ENCODE data around the gene EEF1AKMT4. TPM values are rescaled to one million over a fixed set of nuclear protein-coding genes. Genes with fewer than 3 reads are reported as not detected.

Gene EEF1AKMT4
- total and polyA plus RNA-seq, 2 of the 8 experiments (the other 6 are each of a cell fraction or from before 2014, with no cell fraction given): 9.3 to 30.1 TPM

DNA sequence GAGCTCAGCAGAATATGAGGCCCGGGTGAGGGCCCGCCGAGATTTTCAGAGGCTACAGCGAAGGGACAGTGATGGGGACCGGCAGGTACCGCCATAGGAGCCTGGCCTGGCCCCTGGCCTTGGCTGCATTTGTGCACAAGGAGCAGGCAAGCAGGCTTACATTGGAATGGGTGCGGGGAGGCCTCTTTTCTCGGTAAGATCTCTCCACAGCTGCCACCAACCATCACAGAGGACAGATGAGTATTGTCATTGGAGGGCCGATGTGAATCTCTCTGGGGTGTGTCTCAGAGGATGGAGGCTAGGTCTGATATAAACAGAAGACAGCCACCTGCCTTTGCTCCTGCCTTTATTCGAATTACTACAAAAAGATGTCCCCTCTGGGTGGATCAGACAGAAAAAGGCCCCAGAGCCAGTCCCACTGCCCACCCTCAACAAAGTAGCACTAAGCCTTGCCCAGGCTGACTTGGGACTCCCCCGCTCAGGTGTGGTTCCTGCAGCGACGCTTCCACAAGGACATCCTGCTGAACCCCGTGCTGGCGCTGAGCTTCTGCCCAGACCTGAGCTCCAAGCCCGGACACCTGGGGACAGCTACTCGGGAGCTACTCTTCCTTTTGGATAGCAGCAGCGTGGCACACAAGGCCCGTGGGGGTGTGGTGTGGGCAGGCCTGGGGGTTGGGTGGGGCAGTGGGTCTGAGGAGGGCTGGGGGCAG is 14.6 kb upstream of the EEF1AKMT4 start (continued):
- TF ChIP-seq EGR1 (IDR thresholded peaks at IDR 0.05; ENCODE audit: borderline replicate concordance, low read depth, low read length) (no peak), POLR2A (IDR thresholded peaks at IDR 0.05; ENCODE audit: control extremely low read depth in 1 of 2, low read depth in 2 of 2, low read length in 2 of 2) (no peak), BCL11A (IDR thresholded peaks at IDR 0.05; ENCODE audit: low read depth in 2 of 2, low read length in 2 of 2) (no peak)

All from H1 (cell line).